WERI-Rb-1 (cell line): ENCODE results near the gene UTP14A.

Experiments
- DNase-seq: peaks from one replicate; pipeline ENCODE4 v3.0.0-alpha.2; 2020
- H3K27ac ChIP-seq: fragments of 250-450 bp; sonication (Bioruptor Pico); 2 replicates; pipeline ENCODE4 v1.5.1; 2020; ENCODE audit warnings: mild to moderate bottlenecking, moderate library complexity
- H3K27me3 ChIP-seq: fragments of 250-450 bp; sonication (Bioruptor Pico); 2 replicates; pipeline ENCODE4 v1.5.1; 2021; ENCODE audit warnings: mild to moderate bottlenecking, low read depth, moderate library complexity; ENCODE audit not compliant: insufficient read depth, severe bottlenecking
- H3K36me3 ChIP-seq: fragments of 250-450 bp; sonication (Bioruptor Pico); 2 replicates; pipeline ENCODE4 v1.5.1; 2020; ENCODE audit warnings: mild to moderate bottlenecking, moderate library complexity
- H3K4me3 ChIP-seq: 2 replicates; pipeline ENCODE4 v1.5.1; 2011; ENCODE audit warnings: low read depth, mild to moderate bottlenecking, control low read depth, low read length
- H3K9me3 ChIP-seq: fragments of 250-450 bp; sonication (Bioruptor Pico); 2 replicates; pipeline ENCODE4 v1.5.1; 2021; ENCODE audit warnings: mild to moderate bottlenecking, moderate library complexity; ENCODE audit not compliant: severe bottlenecking
- CTCF ChIP-seq: IDR thresholded peaks from 2 replicates; pipeline ENCODE4 v1.5.1; 2011; ENCODE audit warnings: low read depth, mild to moderate bottlenecking, control low read depth, inconsistent platforms, low read length

The UTP14A gene

GRCh38 chrX:129958083-129958465 is 52.1 kb downstream of the UTP14A start:
- H3K4me3 ChIP-seq = no peak overlapping the region
- H3K27me3 ChIP-seq = peaks cover 9% of the 10 kb centered on the region
- H3K27ac ChIP-seq = no peak overlapping the region

GRCh38 chrX:129958814-129959492 is 53.0 kb downstream of the UTP14A start:
- Histone ChIP-seq H3K27me3 (peaks cover 9% of the 10 kb centered on the region), H3K36me3 (no peaks in the 10 kb centered on the region), H3K27ac (no peak overlapping the region), H3K9me3 (no peaks in the 10 kb centered on the region), H3K4me3 (no peak overlapping the region)
- DNase-seq = no peak
- TF ChIP-seq CTCF = no peak

More at GRCh38 chrX:129958083-129958465, 52.1 kb downstream of the UTP14A start:
- no peaks in the 10 kb centered on the region for H3K9me3 ChIP-seq
- DNase-seq = no peak
- no peak for TF ChIP-seq CTCF
- no peaks in the 10 kb centered on the region for H3K36me3 ChIP-seq

GRCh38 chrX:129959493-129959832 is 53.5 kb downstream of the UTP14A start:
- no peak overlapping the region for H3K4me3 ChIP-seq
- no peaks in the 10 kb centered on the region for H3K9me3 ChIP-seq
- H3K27ac ChIP-seq = no peak overlapping the region
- no peaks in the 10 kb centered on the region for H3K36me3 ChIP-seq
- no peak for DNase-seq
- TF ChIP-seq CTCF = no peak
- peaks cover 9% of the 10 kb centered on the region for H3K27me3 ChIP-seq

- DNase-seq = no peak
- H3K36me3 ChIP-seq = no peaks in the 10 kb centered on the region
- no peak overlapping the region for H3K27ac ChIP-seq
- H3K9me3 ChIP-seq = no peaks in the 10 kb centered on the region
- H3K27me3 ChIP-seq = peaks cover 8% of the 10 kb centered on the region
- H3K4me3 ChIP-seq = no peak overlapping the region
- TF ChIP-seq CTCF = no peak
Observed at GRCh38 chrX:129961180-129962083, 55.5 kb downstream of the UTP14A start.

- no peaks in the 10 kb centered on the region for H3K36me3 ChIP-seq
- H3K27ac ChIP-seq = no peak overlapping the region
- no peak overlapping the region for H3K4me3 ChIP-seq
- peaks cover 6% of the 10 kb centered on the region for H3K27me3 ChIP-seq
- DNase-seq = no peak
- H3K9me3 ChIP-seq = no peaks in the 10 kb centered on the region
- no peak for TF ChIP-seq CTCF
Observed at GRCh38 chrX:129963729-129964128, 57.8 kb downstream of the UTP14A start.
